HG03196 (cell line): ENCODE results near the gene DNAJA4.
"Not testable (repeated sequence)": the region's sequence is repeated elsewhere in the genome, so short reads cannot be mapped to it uniquely, and the experiment has no call there.

Experiments
- ATAC-seq: cut with Tn5 transposase; IDR thresholded peaks from one replicate; pipeline ENCODE4 v1.9.1; 2021; ENCODE audit not compliant: unreplicated experiment

Gene DNAJA4

GRCh38 chr15:78243491-78243941 is 20.8 kb upstream of the DNAJA4 start:
- no peak for ATAC-seq

GRCh38 chr15:78244101-78244500 is 20.3 kb upstream of the DNAJA4 start:
- ATAC-seq, result no peak

GRCh38 chr15:78244893-78245292 is 19.5 kb upstream of the DNAJA4 start:
- ATAC-seq, result no peak

- not testable (repeated sequence) for ATAC-seq
Observed at GRCh38 chr15:78245392-78245791, 19.0 kb upstream of the DNAJA4 start.

GRCh38 chr15:78245976-78246620 is 18.3 kb upstream of the DNAJA4 start:
- not testable (repeated sequence) for ATAC-seq

- ATAC-seq, result no peak
Observed at GRCh38 chr15:78247911-78248310, 16.5 kb upstream of the DNAJA4 start.

- ATAC-seq, result no peak
Observed at GRCh38 chr15:78249131-78249530, 15.2 kb upstream of the DNAJA4 start.

GRCh38 chr15:78251136-78251535 is 13.2 kb upstream of the DNAJA4 start:
- no peak for ATAC-seq

- ATAC-seq, result no peak
Observed at GRCh38 chr15:78255421-78256043, 8.8 kb upstream of the DNAJA4 start.

GRCh38 chr15:78256044-78256437 is 8.3 kb upstream of the DNAJA4 start:
- no peak for ATAC-seq

GRCh38 chr15:78257681-78258080 is 6.7 kb upstream of the DNAJA4 start:
- ATAC-seq, result no peak

GRCh38 chr15:78259232-78259631 is 5.1 kb upstream of the DNAJA4 start:
- ATAC-seq, result no peak

- no peak for ATAC-seq
Observed at GRCh38 chr15:78260489-78260888, 3.9 kb upstream of the DNAJA4 start.

GRCh38 chr15:78261062-78261461 is 3.3 kb upstream of the DNAJA4 start:
- ATAC-seq, result no peak

- ATAC-seq, result no peak
Observed at GRCh38 chr15:78263351-78263781, 996 bp upstream of the DNAJA4 start.

GRCh38 chr15:78263907-78264303 is 457 bp upstream of the DNAJA4 start:
- no peak for ATAC-seq

GRCh38 chr15:78265137-78265460 is 737 bp downstream of the DNAJA4 start:
- ATAC-seq, result no peak

- ATAC-seq, result no peak
Observed at GRCh38 chr15:78265752-78266224, 1.4 kb downstream of the DNAJA4 start.

- ATAC-seq, result no peak
Observed at GRCh38 chr15:78266229-78266628, 1.9 kb downstream of the DNAJA4 start.

- no peak for ATAC-seq
Observed at GRCh38 chr15:78266806-78267205, 2.4 kb downstream of the DNAJA4 start.

GRCh38 chr15:78272316-78272715 is 8.0 kb downstream of the DNAJA4 start:
- ATAC-seq, result no peak

- ATAC-seq, result no peak
Observed at GRCh38 chr15:78272776-78273175, 8.4 kb downstream of the DNAJA4 start.

- no peak for ATAC-seq
Observed at GRCh38 chr15:78274994-78275393, 10.6 kb downstream of the DNAJA4 start.
